Raji (cell line): ENCODE data around the gene DPF3.

Source experiments
- POLR2A ChIP-seq: IDR thresholded peaks from 2 replicates; pipeline ENCODE4 v1.6.1; 2011; ENCODE audit warnings: low read depth, low read length, control low read depth; ENCODE audit not compliant: insufficient read depth

Gene DPF3

DNA sequence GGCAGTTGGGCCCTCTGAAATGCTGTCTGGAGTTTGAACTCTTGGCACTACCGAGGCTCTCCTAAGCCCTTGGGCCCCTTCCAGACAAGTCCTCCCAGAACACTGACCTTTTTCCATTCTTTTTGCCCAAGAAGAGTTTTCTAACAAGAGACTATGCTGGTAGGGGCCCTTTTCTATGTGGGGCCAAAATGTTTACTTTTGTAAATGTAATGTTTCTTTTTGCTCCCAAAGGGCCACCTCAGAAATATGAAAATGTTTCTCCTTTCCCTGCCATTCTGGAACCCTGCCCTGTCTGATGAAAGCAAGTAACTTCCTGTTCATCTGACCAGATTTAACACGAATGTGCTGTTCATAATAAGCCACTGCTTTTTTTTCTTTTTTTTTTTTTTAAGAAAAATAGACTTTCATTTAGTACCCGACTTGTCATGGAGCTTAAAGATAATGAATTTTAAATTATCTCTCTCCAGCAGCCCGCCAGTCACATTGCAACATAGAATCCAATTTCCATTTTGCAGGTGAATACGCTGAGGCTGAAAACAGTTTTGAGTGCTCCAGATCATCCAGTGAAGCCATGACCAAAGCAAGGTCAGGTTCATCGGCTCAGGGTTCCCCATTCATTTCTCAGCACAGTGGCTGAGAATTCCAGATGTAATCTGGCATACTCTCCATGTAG, 169.9 kb downstream of the DPF3 start:
- no peak for TF ChIP-seq POLR2A

DNA sequence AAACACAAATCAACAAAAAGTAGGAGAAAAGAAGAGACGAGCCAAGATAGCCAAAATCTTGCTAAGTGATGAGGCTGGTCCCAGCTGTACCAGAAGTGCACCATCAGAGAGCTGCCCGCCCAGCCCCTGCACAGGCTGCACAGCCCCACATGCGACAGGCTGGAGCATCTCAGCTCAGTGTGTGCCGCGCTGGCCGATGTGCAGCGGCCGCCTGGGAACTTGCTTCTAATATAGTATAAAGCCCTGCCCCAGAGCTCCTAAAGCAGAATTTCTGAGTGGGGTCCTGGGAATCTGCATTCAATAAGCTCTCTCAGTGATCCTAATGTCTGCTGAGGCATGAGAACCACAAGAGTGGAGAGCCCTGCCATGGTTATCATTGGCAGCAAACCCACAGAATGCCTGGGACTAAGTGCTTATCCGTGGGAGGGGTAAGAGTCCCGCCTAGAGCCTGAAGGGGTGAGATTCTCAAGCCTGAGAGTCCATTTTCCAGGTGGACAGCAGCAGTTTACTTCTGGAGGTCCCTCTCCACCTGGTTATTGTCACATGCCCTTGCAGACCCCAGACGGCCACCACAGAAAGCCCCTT, 171.6 kb downstream of the DPF3 start:
- no peak for TF ChIP-seq POLR2A

DNA sequence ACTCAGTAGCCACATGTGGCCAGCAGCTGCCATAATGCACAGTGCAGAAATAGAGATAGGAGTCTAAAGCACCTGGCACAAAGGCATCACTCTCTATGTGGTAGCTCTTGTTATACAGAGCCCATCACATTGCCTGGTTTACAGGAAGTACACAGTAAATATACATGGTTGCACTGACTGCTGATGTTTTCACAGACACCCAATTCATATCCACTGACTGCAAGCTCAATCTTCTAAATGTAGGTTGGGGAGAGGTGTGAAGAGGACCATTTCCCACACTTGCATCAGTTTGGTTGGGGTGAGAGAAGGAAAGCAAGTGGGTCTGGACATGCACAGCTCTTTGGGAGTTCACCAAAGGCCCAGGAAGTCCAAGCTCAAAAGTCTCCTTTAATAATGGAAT, 172.8 kb downstream of the DPF3 start:
- no peak for TF ChIP-seq POLR2A

- TF ChIP-seq POLR2A: no peak
These were observed 176.7 kb downstream of the DPF3 start for GRCh38 chr14:72717220-72717619.

GRCh38 chr14:72716476-72716875, 177.4 kb downstream of the DPF3 start:
- TF ChIP-seq POLR2A: no peak

GRCh38 chr14:72715850-72716228, 178.1 kb downstream of the DPF3 start:
- TF ChIP-seq POLR2A: no peak

DNA sequence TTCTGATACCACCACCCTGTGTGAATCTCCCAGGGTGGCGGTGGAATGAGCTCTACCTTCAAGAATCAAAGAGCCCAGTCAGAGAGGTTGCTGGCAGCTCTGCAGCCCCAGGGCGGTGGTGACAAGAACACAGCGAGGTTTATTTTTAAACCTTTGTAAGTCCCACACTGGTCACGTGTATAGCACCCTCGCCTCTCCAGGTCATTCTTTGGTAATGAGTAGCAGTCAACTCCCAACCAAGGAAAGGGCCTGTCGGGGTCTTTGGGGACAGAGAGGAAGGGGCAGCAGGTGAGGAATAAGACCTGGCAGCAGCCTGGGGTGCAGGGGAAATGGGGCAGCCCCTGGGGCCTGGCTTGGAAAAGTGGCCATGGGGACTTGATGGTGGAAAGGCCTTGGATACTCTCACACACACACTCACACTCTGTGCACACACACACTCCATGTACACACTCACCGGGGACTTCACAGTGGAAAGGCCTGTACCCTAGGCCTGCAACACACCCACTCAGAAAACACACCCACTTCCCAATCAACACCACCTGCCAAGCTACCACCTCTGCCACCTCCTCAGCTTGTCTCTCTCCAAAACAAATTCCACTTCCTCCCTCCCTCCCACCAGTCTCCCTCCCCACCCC, 178.6 kb downstream of the DPF3 start:
- TF ChIP-seq POLR2A: no peak

DNA sequence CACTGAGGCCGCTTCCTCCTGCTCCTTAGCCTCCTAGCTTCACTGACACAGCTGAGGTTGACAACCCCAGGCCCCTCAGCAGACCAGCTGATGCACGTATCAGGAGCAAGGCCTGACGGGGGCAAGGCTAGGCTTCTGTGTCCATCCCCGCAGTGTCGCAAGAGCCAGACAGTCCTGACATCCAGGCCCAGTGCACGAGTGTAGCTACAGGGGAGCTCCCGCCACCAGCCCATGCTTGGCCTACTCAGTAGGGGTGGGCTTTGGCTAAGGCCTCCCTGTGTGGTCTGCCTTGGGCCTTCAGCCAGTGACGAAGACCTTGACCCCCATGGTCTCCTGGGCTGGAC, 179.1 kb downstream of the DPF3 start:
- TF ChIP-seq POLR2A: no peak

DNA sequence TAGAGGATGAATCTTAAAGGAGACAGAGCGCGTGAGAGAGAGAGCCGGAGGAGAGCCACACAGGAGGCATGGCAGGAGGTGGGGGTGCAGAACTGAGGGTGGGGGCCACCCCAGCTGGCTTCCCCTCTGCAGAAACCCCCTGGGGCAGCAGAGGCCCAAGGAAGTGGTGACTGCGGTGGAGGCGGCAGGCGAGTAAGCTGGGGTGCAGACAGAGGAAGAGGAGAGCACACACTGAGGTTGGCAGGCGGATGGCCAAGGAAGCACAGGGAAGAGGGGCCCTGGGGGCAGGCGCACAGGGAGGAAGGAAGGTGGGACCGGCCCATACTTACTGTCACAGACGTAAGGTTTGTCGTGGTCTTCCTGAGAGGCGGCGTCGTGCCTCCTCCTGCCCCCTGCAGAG, 179.8 kb downstream of the DPF3 start:
- no peak for TF ChIP-seq POLR2A

DNA sequence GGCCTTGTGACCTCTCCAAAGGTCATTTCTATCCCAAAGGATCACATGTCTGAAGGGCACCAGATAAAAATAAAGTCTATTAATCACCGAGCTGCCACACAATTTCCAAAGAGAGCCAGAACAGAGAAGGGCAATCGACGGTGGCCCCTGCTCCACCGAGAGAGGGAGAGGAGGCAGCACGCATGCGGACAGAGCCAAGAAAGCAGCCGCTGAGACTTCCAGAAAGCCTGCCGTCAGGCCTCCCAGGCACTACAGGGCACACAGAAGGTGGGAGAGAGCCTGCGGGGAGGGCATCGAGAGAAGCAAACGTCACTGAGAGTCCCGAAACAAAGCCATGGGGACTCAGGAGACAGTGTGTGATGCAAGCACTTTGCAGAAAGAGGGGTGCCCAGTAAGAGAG, 182.0 kb downstream of the DPF3 start:
- TF ChIP-seq POLR2A: no peak

- no peak for TF ChIP-seq POLR2A
These were observed 183.8 kb downstream of the DPF3 start for GRCh38 chr14:72709916-72710611.

- TF ChIP-seq POLR2A: no peak
These were observed 185.0 kb downstream of the DPF3 start for GRCh38 chr14:72708708-72709475.

DNA sequence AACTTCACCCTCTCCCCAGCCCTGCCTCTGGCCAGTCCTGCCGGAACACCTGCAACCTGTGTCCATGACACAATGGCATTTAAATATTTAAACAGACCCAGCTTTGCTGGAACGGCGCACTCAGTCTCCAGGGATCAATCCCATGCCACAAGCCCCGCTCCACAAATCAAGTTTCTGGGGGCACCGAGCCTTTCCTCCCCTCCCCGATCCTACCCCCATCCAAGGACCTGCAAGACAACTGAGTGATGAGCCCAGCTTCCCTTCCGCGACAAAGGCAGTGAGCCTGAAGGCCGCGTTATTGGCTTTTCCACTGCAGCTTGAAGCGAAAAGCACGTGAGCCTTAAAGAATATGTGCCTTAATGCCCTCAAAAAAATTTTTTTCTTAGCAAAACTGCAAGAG, 185.7 kb downstream of the DPF3 start:
- TF ChIP-seq POLR2A: no peak

DNA sequence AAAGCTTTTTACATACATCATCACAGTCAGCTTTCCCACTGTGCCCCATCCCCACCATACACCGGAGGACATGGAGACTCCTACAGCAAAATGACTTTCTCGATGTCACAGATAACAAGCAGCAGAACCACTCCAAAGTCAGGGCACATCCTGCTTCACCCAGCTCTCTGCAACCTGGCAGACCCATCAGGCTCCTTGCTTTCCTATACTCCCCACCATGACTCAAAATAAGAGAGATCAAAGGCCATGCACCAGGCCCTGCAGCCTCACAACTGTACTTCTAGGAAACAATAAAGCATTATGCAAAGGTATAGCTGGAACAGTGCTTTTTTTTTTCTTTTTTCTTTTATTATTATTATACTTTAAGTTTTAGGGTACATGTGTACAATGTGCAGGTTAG, 187.4 kb downstream of the DPF3 start:
- TF ChIP-seq POLR2A: no peak

GRCh38 chr14:72704502-72704901, 189.4 kb downstream of the DPF3 start:
- TF ChIP-seq POLR2A: no peak
